KOPT-K1 (cell line): ENCODE results near the gene PSMD8.
"Not testable (repeated sequence)": the region's sequence is repeated elsewhere in the genome, so short reads cannot be mapped to it uniquely, and the experiment has no call there.

Experiments used
- H3K27ac ChIP-seq: fragments of 200-600 bp; sonication (generic); 2 replicates; pipeline ENCODE4 v1.5.1; 2016; ENCODE audit warnings: antibody characterized with exemption, mild to moderate bottlenecking, low read depth, low read length; ENCODE audit not compliant: poor library complexity, severe bottlenecking
- H3K36me3 ChIP-seq: fragments of 200-600 bp; sonication (generic); 2 replicates; pipeline ENCODE4 v1.5.1; 2017; ENCODE audit warnings: antibody characterized with exemption, mild to moderate bottlenecking, low read length, moderate library complexity; ENCODE audit not compliant: insufficient read depth
- H3K9me3 ChIP-seq: fragments of 200-600 bp; sonication (generic); 2 replicates; pipeline ENCODE4 v1.5.1; 2017; ENCODE audit warnings: antibody characterized with exemption, low read length, mild to moderate bottlenecking; ENCODE audit not compliant: insufficient read depth, poor library complexity, severe bottlenecking

The PSMD8 gene

GRCh38 chr19:38374332-38375097 is at the start of gene PSMD8:
PSMD8 (plus strand) TSS chr19:38374571; CDS start chr19:38374602, 31 bp downstream.
- Histone ChIP-seq H3K36me3 (peaks cover 31% of the 10 kb centered on the region), H3K9me3 (no peaks in the 10 kb centered on the region), H3K27ac (peak within 1 kb of the TSS; percentile 87)

GRCh38 chr19:38326591-38326990 is 47.8 kb upstream of the PSMD8 start:
- H3K27ac ChIP-seq = no peak overlapping the region
- no peaks in the 10 kb centered on the region for H3K9me3 ChIP-seq
- no peaks in the 10 kb centered on the region for H3K36me3 ChIP-seq

GRCh38 chr19:38329651-38330050 is 44.7 kb upstream of the PSMD8 start:
- Histone ChIP-seq H3K36me3 (no peaks in the 10 kb centered on the region), H3K27ac (no peak overlapping the region)

GRCh38 chr19:38331728-38332127 is 42.6 kb upstream of the PSMD8 start:
- H3K27ac ChIP-seq = no peak overlapping the region
- no peaks in the 10 kb centered on the region for H3K36me3 ChIP-seq
- H3K9me3 ChIP-seq = no peaks in the 10 kb centered on the region

More at GRCh38 chr19:38329651-38330050, 44.7 kb upstream of the PSMD8 start:
- no peaks in the 10 kb centered on the region for H3K9me3 ChIP-seq

- Histone ChIP-seq H3K9me3 (no peaks in the 10 kb centered on the region), H3K36me3 (no peaks in the 10 kb centered on the region), H3K27ac (no peak overlapping the region)
Observed at GRCh38 chr19:38333245-38333644, 41.1 kb upstream of the PSMD8 start.

- peak overlapping the region; percentile 78 for H3K27ac ChIP-seq
- H3K36me3 ChIP-seq = no peaks in the 10 kb centered on the region
- no peaks in the 10 kb centered on the region for H3K9me3 ChIP-seq
Observed at GRCh38 chr19:38335949-38336637, 38.3 kb upstream of the PSMD8 start.

- Histone ChIP-seq H3K27ac (peak overlapping the region; percentile 78), H3K9me3 (no peaks in the 10 kb centered on the region), H3K36me3 (no peaks in the 10 kb centered on the region)
Observed at GRCh38 chr19:38336638-38337359, 37.6 kb upstream of the PSMD8 start.

- no peaks in the 10 kb centered on the region for H3K9me3 ChIP-seq
- H3K27ac ChIP-seq = peak overlapping the region; percentile 78
Observed at GRCh38 chr19:38337360-38337653, 37.1 kb upstream of the PSMD8 start.

GRCh38 chr19:38339011-38339410 is 35.4 kb upstream of the PSMD8 start:
- not testable (repeated sequence) for H3K9me3 ChIP-seq, H3K36me3 ChIP-seq, H3K27ac ChIP-seq

More at GRCh38 chr19:38337360-38337653, 37.1 kb upstream of the PSMD8 start:
- H3K36me3 ChIP-seq = no peaks in the 10 kb centered on the region

GRCh38 chr19:38340927-38341326 is 33.4 kb upstream of the PSMD8 start:
- no peak overlapping the region for H3K27ac ChIP-seq
- no peaks in the 10 kb centered on the region for H3K36me3 ChIP-seq

GRCh38 chr19:38346837-38347236 is 27.5 kb upstream of the PSMD8 start:
- Histone ChIP-seq H3K36me3 (no peaks in the 10 kb centered on the region), H3K27ac (no peak overlapping the region), H3K9me3 (no peaks in the 10 kb centered on the region)

More at GRCh38 chr19:38340927-38341326, 33.4 kb upstream of the PSMD8 start:
- H3K9me3 ChIP-seq = no peaks in the 10 kb centered on the region

- no peaks in the 10 kb centered on the region for H3K9me3 ChIP-seq
- H3K36me3 ChIP-seq = no peaks in the 10 kb centered on the region
- H3K27ac ChIP-seq = no peak overlapping the region
Observed at GRCh38 chr19:38350883-38351282, 23.5 kb upstream of the PSMD8 start.

- no peaks in the 10 kb centered on the region for H3K36me3 ChIP-seq
- no peak overlapping the region for H3K27ac ChIP-seq
- H3K9me3 ChIP-seq = no peaks in the 10 kb centered on the region
Observed at GRCh38 chr19:38351865-38352395, 22.4 kb upstream of the PSMD8 start.

GRCh38 chr19:38352611-38353010 is 21.8 kb upstream of the PSMD8 start:
- Histone ChIP-seq H3K9me3 (no peaks in the 10 kb centered on the region), H3K27ac (no peak overlapping the region), H3K36me3 (no peaks in the 10 kb centered on the region)
